GM12874 (cell line): ENCODE results near the gene MRPL18.
A peak's percentile ranks its signal among the peaks of the same experiment; 100 is the strongest.

ENCODE experiments used
- CTCF ChIP-seq: IDR thresholded peaks from 2 replicates; pipeline ENCODE4 v1.5.1; 2011; ENCODE audit warnings: low read depth, mild to moderate bottlenecking, control low read depth, low read length, moderate library complexity; ENCODE audit not compliant: insufficient read depth

The MRPL18 gene

GRCh38 chr6:159842035-159842434, 51.8 kb downstream of the MRPL18 start:
- TF ChIP-seq CTCF = 0 out of 2 replicates have a peak, but pooled peaks have one; percentile 19

GRCh38 chr6:159844737-159845645, 54.7 kb downstream of the MRPL18 start:
- no peak for TF ChIP-seq CTCF
